GM19239 (cell line): ENCODE results near the gene SYT15.
A peak's percentile ranks its signal among the peaks of the same experiment; 100 is the strongest.
"Not testable (repeated sequence)": the region's sequence is repeated elsewhere in the genome, so short reads cannot be mapped to it uniquely, and the experiment has no call there.

ENCODE experiments used
- DNase-seq: peaks from one replicate; pipeline ENCODE4 v3.0.0; 2011; ENCODE audit warnings: low spot score; ENCODE audit not compliant: insufficient read length
- FAIRE-seq: peaks from 2 replicates; lab custom pipeline; 2011; peaks lifted over from hg19 to GRCh38; lab: Jason Lieb, UNC

The SYT15 gene

GRCh38 chr10:46582568-46582967, 3.6 kb downstream of the SYT15 start:
- not testable (repeated sequence) for DNase-seq, FAIRE-seq

DNA sequence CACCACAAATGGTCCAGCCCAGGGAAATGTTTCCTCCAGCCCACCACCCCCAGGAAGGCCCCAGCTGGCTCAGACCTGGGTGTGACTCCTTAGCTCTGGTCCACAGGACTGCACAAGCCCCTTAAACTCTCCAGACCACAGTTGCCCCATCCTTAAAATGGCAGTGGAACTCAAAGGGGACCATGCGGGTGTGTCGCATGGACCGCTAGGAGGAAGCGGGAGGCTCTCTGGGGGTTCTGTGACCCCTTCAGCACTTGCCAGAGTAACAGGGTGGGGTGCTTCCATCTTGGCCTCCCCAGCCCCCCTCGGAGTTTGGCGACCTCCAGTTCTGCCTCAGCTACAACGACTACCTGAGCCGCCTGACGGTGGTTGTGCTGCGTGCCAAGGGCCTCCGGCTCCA, 5.3 kb downstream of the SYT15 start:
- FAIRE-seq: not testable (repeated sequence)

DNA sequence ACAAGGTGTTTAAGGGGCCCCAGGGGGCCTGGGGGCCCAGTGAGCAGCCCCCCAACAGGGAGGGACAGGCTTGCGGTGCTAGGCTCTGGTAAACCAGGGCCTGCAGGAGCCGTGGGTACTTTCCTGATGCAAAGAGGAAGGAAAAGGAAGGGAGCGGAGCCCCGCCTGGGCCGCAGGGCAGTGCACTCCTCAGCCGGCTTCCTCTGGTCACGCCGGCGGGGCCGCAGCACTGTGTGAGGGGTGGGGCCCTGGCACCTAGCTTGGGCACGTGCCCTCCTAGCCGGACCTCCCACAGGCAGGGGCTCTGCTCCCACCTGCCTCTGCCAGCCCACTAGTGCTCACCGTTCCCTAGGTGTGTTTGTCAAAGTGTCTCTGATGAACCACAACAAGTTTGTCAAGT, 6.3 kb downstream of the SYT15 start:
- DNase-seq, FAIRE-seq: not testable (repeated sequence)

More for the DNA sequence above, 5.3 kb downstream of the SYT15 start:
- DNase-seq: not testable (repeated sequence)

- not testable (repeated sequence) for DNase-seq, FAIRE-seq
Observed at GRCh38 chr10:46587546-46587945, 8.6 kb downstream of the SYT15 start.

DNA sequence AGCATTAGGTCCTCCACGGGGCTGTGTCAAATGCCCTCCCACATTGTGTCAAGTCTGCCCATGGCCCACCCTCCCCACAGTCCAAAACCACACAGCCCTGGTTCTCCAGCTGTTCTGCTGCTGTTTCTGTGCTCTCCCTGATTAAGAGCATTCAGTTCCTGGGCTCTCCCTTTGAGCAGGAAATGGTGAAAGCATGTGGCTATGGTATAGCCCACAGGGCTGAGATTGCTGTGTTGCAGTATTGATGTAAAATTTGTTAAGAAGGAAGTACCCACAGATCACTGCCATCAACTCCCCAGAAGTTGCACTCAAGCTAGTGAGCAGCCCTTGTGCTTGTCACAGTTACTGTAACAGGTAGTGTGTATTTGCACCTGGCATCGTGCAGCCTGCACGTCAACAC, 9.3 kb downstream of the SYT15 start:
- FAIRE-seq, DNase-seq: not testable (repeated sequence)

- FAIRE-seq, DNase-seq: not testable (repeated sequence)
Observed at GRCh38 chr10:46589589-46589988, 10.7 kb downstream of the SYT15 start.

DNA sequence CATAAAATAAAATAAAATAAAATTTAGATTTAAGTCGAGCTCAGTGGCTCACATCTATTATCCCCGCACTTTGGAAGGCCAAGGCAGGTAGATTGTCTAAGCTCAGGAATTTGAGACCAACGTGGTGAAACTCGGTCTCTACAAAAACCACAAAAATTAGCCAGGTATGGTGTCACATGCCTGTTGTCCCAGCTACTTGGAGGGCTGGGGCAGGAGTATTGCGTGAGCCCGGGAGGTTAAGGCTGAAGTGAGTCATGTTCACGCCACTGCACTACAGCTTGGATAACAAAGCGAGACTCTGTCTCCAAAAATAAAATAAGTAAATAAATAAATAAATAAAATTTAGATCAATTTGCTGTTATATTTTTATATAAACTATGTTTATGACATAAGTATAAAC, 12.1 kb downstream of the SYT15 start:
- FAIRE-seq, DNase-seq: not testable (repeated sequence)

DNA sequence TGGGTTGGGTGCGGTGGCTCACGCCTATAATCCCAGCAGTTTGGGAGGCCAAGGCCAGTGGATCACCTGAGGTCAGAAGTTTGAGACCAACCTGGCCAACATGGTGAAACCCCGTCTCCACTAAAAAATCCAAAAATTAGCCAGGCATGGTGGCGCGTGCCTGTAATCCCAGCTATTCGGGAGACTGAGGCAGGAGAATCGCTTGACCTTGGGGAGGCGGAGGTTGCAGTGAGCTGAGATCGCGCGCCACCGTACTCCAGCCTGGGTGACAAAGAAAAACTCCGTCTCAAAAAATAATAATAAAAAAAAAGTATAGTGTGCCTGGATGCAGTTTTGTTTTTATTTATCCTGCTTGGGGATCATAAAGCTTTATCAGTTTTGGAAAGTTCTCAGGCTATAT, 14.4 kb downstream of the SYT15 start:
- DNase-seq, FAIRE-seq: not testable (repeated sequence)

- FAIRE-seq, DNase-seq: not testable (repeated sequence)
Observed at GRCh38 chr10:46594453-46595063, 15.6 kb downstream of the SYT15 start.

DNA sequence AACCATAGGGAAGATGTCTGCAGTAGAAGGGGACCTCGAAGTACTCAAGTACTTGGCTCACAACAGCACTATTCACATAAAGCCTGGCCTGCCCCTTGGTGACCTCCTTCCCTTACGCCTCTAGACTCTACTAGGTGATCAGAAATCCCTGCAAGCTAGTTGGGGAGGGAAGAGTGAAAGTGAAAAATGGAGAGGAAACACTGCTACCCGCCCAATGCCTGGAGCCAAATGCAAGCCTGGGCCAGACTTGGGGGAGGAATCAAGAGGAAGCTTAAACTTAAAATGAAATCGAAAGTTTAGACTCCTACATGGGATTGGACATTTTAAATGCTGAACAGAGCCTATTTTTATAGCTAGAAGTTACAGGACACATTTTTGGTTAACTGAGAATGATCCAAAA, 17.6 kb downstream of the SYT15 start:
- not testable (repeated sequence) for DNase-seq
- FAIRE-seq: peak; percentile 82

- FAIRE-seq: peak; percentile 86
- not testable (repeated sequence) for DNase-seq
Observed at GRCh38 chr10:46597616-46598246, 18.8 kb downstream of the SYT15 start.

GRCh38 chr10:46600516-46600915, 21.6 kb downstream of the SYT15 start:
- peak; percentile 97 for FAIRE-seq
- DNase-seq: not testable (repeated sequence)

DNA sequence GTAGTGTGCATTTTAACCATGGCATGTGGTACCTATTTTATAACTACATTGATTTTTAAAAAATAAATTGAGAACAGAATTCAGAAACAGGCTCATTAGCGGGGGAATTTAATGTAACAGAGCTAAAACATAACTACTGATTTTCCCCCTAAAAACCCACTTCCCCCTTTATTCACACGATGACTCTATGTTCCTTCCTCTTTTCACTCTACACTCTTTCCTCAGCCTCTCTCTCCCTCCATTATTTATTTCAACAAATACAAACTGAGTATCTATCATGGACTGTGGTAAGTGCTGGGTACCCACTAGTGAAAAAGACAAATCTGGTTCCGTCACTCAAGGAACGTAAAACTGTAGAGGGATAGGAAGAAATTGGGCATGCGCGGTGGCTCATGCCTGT, 36.6 kb downstream of the SYT15 start:
- not testable (repeated sequence) for DNase-seq, FAIRE-seq

- not testable (repeated sequence) for FAIRE-seq, DNase-seq
Observed at GRCh38 chr10:46616227-46616626, 37.3 kb downstream of the SYT15 start.

DNA sequence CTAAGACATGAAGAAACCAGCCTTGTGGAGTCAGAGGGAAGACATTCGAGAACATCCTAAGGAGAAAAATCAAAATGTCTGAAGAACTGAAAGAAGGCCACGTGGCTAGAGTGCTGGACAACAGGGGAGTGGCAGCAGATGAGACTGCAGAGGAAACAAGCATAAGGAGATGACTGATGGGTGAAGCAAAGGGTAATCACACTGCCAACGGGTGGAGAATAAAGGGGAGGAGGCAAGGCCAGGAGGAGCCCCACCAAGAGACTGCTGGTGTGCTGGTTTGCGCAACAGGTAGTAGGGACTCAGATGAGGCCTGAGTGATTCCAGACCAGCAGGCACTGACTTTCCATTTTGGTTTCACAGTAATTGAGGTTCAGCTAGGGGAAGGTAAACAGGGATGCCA, 38.2 kb downstream of the SYT15 start:
- FAIRE-seq, DNase-seq: not testable (repeated sequence)

DNA sequence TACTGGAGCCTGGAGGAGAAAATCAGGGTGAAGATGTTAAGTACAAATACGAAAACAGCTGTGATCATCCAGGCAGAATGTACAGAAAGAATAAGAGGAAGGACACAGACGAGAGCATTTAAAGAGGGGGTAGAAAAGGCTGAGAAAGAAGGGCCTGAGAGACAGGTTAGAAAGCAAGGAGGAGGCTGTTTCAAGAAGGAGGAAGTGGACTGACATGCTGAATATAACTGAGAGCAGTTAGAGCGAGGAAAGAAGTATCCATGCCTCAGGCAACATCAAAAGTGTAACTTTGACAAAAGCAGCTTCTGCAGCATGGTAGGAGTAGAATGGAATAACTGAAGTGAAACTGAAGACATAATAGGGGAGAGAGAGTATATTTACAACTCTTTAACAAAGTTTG, 39.0 kb downstream of the SYT15 start:
- not testable (repeated sequence) for FAIRE-seq, DNase-seq

DNA sequence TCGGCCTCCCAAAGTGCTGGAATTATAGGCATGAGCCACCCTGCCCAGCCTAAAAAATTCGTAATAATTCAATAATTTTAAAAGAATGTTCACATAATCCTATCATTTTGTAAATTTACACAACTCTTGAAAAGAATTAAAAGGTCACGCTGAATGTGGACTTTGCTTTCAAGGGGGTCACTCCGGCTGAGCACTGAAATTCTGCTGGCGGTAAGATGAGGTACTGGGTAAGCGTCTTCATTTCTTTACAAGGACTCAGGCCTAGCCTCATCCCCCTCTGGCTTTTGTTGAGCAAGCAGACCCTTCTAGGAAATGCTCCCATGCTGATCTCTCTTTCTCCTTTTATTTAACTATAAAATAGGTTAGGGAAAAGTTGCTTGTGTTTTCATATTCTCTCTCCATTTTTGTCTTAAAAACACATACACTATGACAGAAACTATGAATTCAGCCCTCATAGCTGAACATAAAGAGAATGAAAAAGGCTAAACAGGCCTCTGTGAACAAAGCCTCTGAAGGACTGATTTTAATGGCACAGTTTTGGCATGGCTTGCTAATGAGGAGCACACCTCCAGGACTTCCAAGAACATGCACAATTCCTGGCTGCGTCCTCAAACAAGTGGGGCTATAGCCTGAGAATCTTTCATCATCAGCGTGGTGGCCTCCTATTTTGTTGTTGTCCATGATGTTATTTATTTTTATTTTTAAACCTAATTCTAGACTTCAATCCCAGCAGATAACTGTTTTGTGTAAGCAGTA, 45.1 kb downstream of the SYT15 start:
- not testable (repeated sequence) for FAIRE-seq

GRCh38 chr10:46629805-46630204, 50.9 kb downstream of the SYT15 start:
- not testable (repeated sequence) for FAIRE-seq, DNase-seq

More for the DNA sequence above, 45.1 kb downstream of the SYT15 start:
- not testable (repeated sequence) for DNase-seq

- FAIRE-seq, DNase-seq: not testable (repeated sequence)
Observed at GRCh38 chr10:46630816-46631215, 51.9 kb downstream of the SYT15 start.

- not testable (repeated sequence) for FAIRE-seq, DNase-seq
Observed at GRCh38 chr10:46631683-46632082, 52.8 kb downstream of the SYT15 start.

GRCh38 chr10:46634698-46635097, 55.8 kb downstream of the SYT15 start:
- FAIRE-seq, DNase-seq: not testable (repeated sequence)
